K562 (cell line): Measurements from ENCODE around the gene PATL2. TPM values are rescaled to one million over a fixed set of nuclear protein-coding genes. Genes with fewer than 3 reads are reported as not detected.

ENCODE experiments used
- BRD9 ChIP-seq: fragments of 450-650 bp; IDR thresholded peaks from 2 replicates; pipeline ENCODE4 v1.6.1; 2018; ENCODE audit warnings: low read depth; ENCODE audit not compliant: partially characterized antibody
- CBFA2T3 ChIP-seq: fragments of 450-650 bp; IDR thresholded peaks from 2 replicates; pipeline ENCODE4 v1.6.1; 2017
- CBX1 ChIP-seq: sonication (generic); IDR thresholded peaks from 2 replicates; pipeline ENCODE4 v1.6.1; 2016; ENCODE audit warnings: antibody characterized with exemption, low read depth, mild to moderate bottlenecking
- FOXJ2 ChIP-seq: fragments of 200-800 bp; sonication (Bioruptor generic); IDR thresholded peaks from 2 replicates; pipeline ENCODE4 v1.6.1; 2016; ENCODE audit warnings: missing genetic modification characterization, missing compliant biosample characterization
- GTF2E2 ChIP-seq: fragments of 200-800 bp; sonication (Bioruptor generic); IDR thresholded peaks from 2 replicates; pipeline ENCODE4 v1.6.1; 2016; ENCODE audit warnings: missing genetic modification characterization, missing compliant biosample characterization
- ID3 ChIP-seq, 2 experiments: fragments of 250-450 bp in 1 of 2; fragments of 450-650 bp in 1 of 2; sonication (Bioruptor Pico) in 1 of 2; IDR thresholded peaks; 2 replicates each; pipeline versions ENCODE4 v1.6.1 to v1.8.0; 2016 to 2021; ENCODE audit warnings: mild to moderate bottlenecking in 2 of 2, moderate library complexity in 2 of 2, missing compliant biosample characterization in 1 of 2, missing genetic modification characterization in 1 of 2
- JUN ChIP-seq, 2 experiments: sonication (generic) in 1 of 2; formaldehyde crosslinking in 1 of 2; IDR thresholded peaks; 2 replicates each; pipeline versions ENCODE4 v1.6.1 to v1.8.0; 2012 to 2022; ENCODE audit warnings: borderline replicate concordance in 2 of 2, mild to moderate bottlenecking in 2 of 2, improper control_type of control experiment in 1 of 2, low read depth in 1 of 2, low read length in 1 of 2, missing genetic modification reagents in 1 of 2
- KLF13 ChIP-seq: fragments of 450-650 bp; IDR thresholded peaks from 2 replicates; pipeline ENCODE4 v1.6.1; 2016; ENCODE audit warnings: missing genetic modification characterization, low read depth, mild to moderate bottlenecking, missing compliant biosample characterization, moderate library complexity, borderline replicate concordance
- NCOA1 ChIP-seq: fragments of 450-650 bp; IDR thresholded peaks from 2 replicates; pipeline ENCODE4 v1.6.1; 2016; ENCODE audit warnings: low read depth
- PCBP1 ChIP-seq: fragments of 200-400 bp; formaldehyde crosslinking; IDR thresholded peaks from 2 replicates; pipeline ENCODE4 v1.6.1; 2018; ENCODE audit warnings: mild to moderate bottlenecking, low read depth, low read length; ENCODE audit not compliant: poor library complexity, severe bottlenecking
- PHF8 ChIP-seq: fragments of 200-600 bp; sonication (generic); IDR thresholded peaks from 2 replicates; pipeline ENCODE4 v1.6.1; 2012; ENCODE audit warnings: mixed run types, mild to moderate bottlenecking, inconsistent platforms, low read length, moderate library complexity, borderline replicate concordance
- POLR3G ChIP-seq: IDR thresholded peaks from 2 replicates; pipeline ENCODE4 v1.6.1; 2011; ENCODE audit not compliant: insufficient read length, insufficient replicate concordance; ENCODE audit errors: extremely low read depth
- POU5F1 ChIP-seq: fragments of 150-350 bp; IDR thresholded peaks from 2 replicates; pipeline ENCODE4 v1.6.1; 2014; ENCODE audit warnings: borderline replicate concordance, low read length, low read depth, mild to moderate bottlenecking; ENCODE audit not compliant: partially characterized antibody
- SIN3A ChIP-seq, 2 experiments: fragments of 150-350 bp in 1 of 2; IDR thresholded peaks; 2 replicates each; pipeline ENCODE4 v1.6.1; 2011 to 2016; ENCODE audit warnings: borderline replicate concordance in 2 of 2, low read depth in 2 of 2, low read length in 2 of 2, mild to moderate bottlenecking in 2 of 2, moderate library complexity in 2 of 2; ENCODE audit not compliant: control insufficient read depth in 1 of 2
- SOX6 ChIP-seq: fragments of 450-650 bp; IDR thresholded peaks from 2 replicates; pipeline ENCODE4 v1.6.1; 2014; ENCODE audit warnings: mild to moderate bottlenecking
- TOE1 ChIP-seq, 2 experiments: fragments of 450-650 bp in 1 of 2; sonication (generic) in 1 of 2; formaldehyde crosslinking in 1 of 2; IDR thresholded peaks; 2 replicates each; pipeline versions ENCODE4 v1.7.1 to v1.8.0; 2016 to 2022; ENCODE audit warnings: borderline replicate concordance in 2 of 2, mild to moderate bottlenecking in 2 of 2, antibody characterized with exemption in 1 of 2, inconsistent platforms in 1 of 2, low read depth in 1 of 2, missing genetic modification reagents in 1 of 2, moderate library complexity in 1 of 2
- ZNF197 ChIP-seq: fragments of 200-800 bp; sonication (Bioruptor generic); IDR thresholded peaks from 2 replicates; pipeline ENCODE4 v1.6.1; 2016; ENCODE audit warnings: low read depth, missing genetic modification characterization, missing compliant biosample characterization
- ZNF589 ChIP-seq: fragments of 200-800 bp; sonication (Bioruptor generic); IDR thresholded peaks from 2 replicates; pipeline ENCODE4 v1.6.1; 2016; ENCODE audit warnings: low read depth, missing genetic modification characterization, missing compliant biosample characterization
- ZNF592 ChIP-seq: fragments of 450-650 bp; IDR thresholded peaks from 2 replicates; pipeline ENCODE4 v1.6.1; 2017; ENCODE audit warnings: antibody characterized with exemption, mild to moderate bottlenecking
- ZNF766 ChIP-seq: fragments of 200-800 bp; sonication (Bioruptor generic); conservative IDR thresholded peaks from 2 replicates; pipeline ENCODE4 v1.6.1; 2016; ENCODE audit warnings: missing genetic modification characterization, missing compliant biosample characterization
- polyA plus RNA-seq, 8 experiments: library from polyadenylated mRNA; depleted of rRNA in 4 of 8; stranded (reverse) in 5 of 8; unstranded in 3 of 8; fragments of >200 nt; fragmentation: Nextera tagmentation in 2 of 8; fragmentation: Illumina TruSeq in 1 of 8; extraction: Ambion mirVana in 2 of 8; extraction: Trizol in 1 of 8; gene quantifications; 2 replicates each; pipeline versions ENCODE4 v1.2.1 to v1.2.3, GENCODE V29; 2011 to 2014; ENCODE audit warnings: inconsistent platforms in 1 of 8, missing spikeins in 1 of 8
- total RNA-seq, 7 experiments: library from RNA; depleted of rRNA in 6 of 7; stranded (reverse); fragments of >200 nt in 6 of 7; fragmentation: Illumina TruSeq in 2 of 7; extraction: Trizol in 2 of 7; gene quantifications; 2 replicates each; pipeline versions ENCODE4 v1.2.1 to v1.2.3, GENCODE V29; 2011 to 2021; ENCODE audit warnings: low replicate concordance in 1 of 7

PATL2 gene
- total and polyA plus RNA-seq, 9 of the 15 experiments (the other 6 are each of a cell fraction or from before 2014, with no cell fraction given), result 0.42 to 1.1 (median 0.86) TPM

- TF ChIP-seq ZNF592 (peak; percentile 26; the same call in 1 of the 2 replicates), SIN3A (IDR thresholded peaks at IDR 0.05; ENCODE audit: borderline replicate concordance in 2 of 2, control insufficient read depth in 1 of 2, low read depth in 2 of 2, low read length in 2 of 2) (peak in 1 of 2 experiments; percentile 25; a peak in 1 of 4 replicates), NCOA1 (peak; percentile 78), ZNF589 (CRISPR knock-in tag) (no peak), FOXJ2 (peak; percentile 87), GTF2E2 (tag) (peak; percentile 67; the same call in 1 of the 2 replicates), BRD9 (peak; percentile 76), POLR3G (no peak), CBFA2T3 (peak; percentile 75), ZNF766 (peak; percentile 90), SOX6 (peak; percentile 84), TOE1 (IDR thresholded peaks at IDR 0.05; ENCODE audit: borderline replicate concordance) (no peak), TOE1 (CRISPR knock-in tag; IDR thresholded peaks at IDR 0.05; ENCODE audit: borderline replicate concordance, low read depth) (no peak), PCBP1 (no peak), PHF8 (peak; percentile 70; the same call in 1 of the 2 replicates), ID3 (CRISPR knock-in tag; IDR thresholded peaks at IDR 0.05) (no peak), ID3 (tag; IDR thresholded peaks at IDR 0.05) (no peak), KLF13 (tag) (no peak), JUN (IDR thresholded peaks at IDR 0.05; ENCODE audit: borderline replicate concordance, low read depth, low read length) (peak; percentile 84), JUN (CRISPR knock-in tag; IDR thresholded peaks at IDR 0.05; ENCODE audit: borderline replicate concordance) (no peak; the same call in 1 of the 2 replicates), ZNF197 (no peak), POU5F1 (no peak), CBX1 (no peak)
Observed at GRCh38 chr15:44728576-44729407, 17.7 kb upstream of the PATL2 start (continued).
